HL-60 (cell line): ENCODE data around the gene PROS1.
"Not testable (repeated sequence)": the region's sequence is repeated elsewhere in the genome, so short reads cannot be mapped to it uniquely, and the experiment has no call there.

Experiments used
- DNase-seq, 2 experiments: peaks; one replicate each; pipeline ENCODE4 v3.0.0-alpha.2; 2010 to 2020; ENCODE audit warnings: low read depth in 1 of 2, low spot score in 1 of 2
- H3K27ac ChIP-seq: fragments of 250-450 bp; sonication (Bioruptor Pico); replicated peaks from 2 replicates; pipeline ENCODE4 v1.5.1; 2020; ENCODE audit warnings: mild to moderate bottlenecking, moderate library complexity
- H3K27me3 ChIP-seq: fragments of 250-450 bp; sonication (Bioruptor Pico); 2 replicates; pipeline ENCODE4 v1.5.1; 2021; ENCODE audit warnings: mild to moderate bottlenecking, moderate library complexity; ENCODE audit not compliant: insufficient read depth, poor library complexity, severe bottlenecking
- H3K4me3 ChIP-seq: replicated peaks from 2 replicates; pipeline ENCODE4 v1.5.1; 2011; ENCODE audit warnings: mild to moderate bottlenecking, control low read depth, low read length; ENCODE audit not compliant: insufficient read depth
- CTCF ChIP-seq: IDR thresholded peaks from one replicate; pipeline ENCODE4 v1.5.1; 2011; ENCODE audit warnings: low read length, control low read depth, inconsistent platforms; ENCODE audit not compliant: insufficient read depth
- GABPA ChIP-seq: IDR thresholded peaks from 2 replicates; pipeline ENCODE4 v1.6.1; 2012; ENCODE audit warnings: low read depth
- POLR2AphosphoS5 ChIP-seq: IDR thresholded peaks from 2 replicates; pipeline ENCODE4 v1.6.1; 2012; ENCODE audit warnings: low read depth
- REST ChIP-seq: IDR thresholded peaks from 2 replicates; pipeline ENCODE4 v1.6.1; 2012; ENCODE audit warnings: low read depth; ENCODE audit not compliant: insufficient replicate concordance
- SPI1 ChIP-seq: IDR thresholded peaks from 2 replicates; pipeline ENCODE4 v1.6.1; 2012; ENCODE audit warnings: low read depth, mild to moderate bottlenecking, borderline replicate concordance

PROS1 gene

GRCh38 chr3:93861017-93861416, 112.7 kb downstream of the PROS1 start:
- no peak overlapping the region for H3K4me3 ChIP-seq
- no peak for TF ChIP-seq GABPA
- TF ChIP-seq CTCF: no peak
- no peak for TF ChIP-seq REST
- TF ChIP-seq SPI1: no peak
- no peak for TF ChIP-seq POLR2AphosphoS5
- no peaks in the 10 kb centered on the region for H3K27me3 ChIP-seq
- DNase-seq: no peak
- no peak overlapping the region for H3K27ac ChIP-seq

GRCh38 chr3:93855401-93855800, 118.3 kb downstream of the PROS1 start:
- TF ChIP-seq POLR2AphosphoS5: no peak
- no peak for TF ChIP-seq REST
- TF ChIP-seq GABPA: no peak
- TF ChIP-seq CTCF: no peak
- no peak for TF ChIP-seq SPI1
- Histone ChIP-seq H3K27ac (no peak overlapping the region), H3K4me3 (no peak overlapping the region), H3K27me3 (no peaks in the 10 kb centered on the region)
- DNase-seq: no peak

- not testable (repeated sequence) for H3K4me3 ChIP-seq, DNase-seq
These were observed 121.5 kb downstream of the PROS1 start for GRCh38 chr3:93852228-93852627.

GRCh38 chr3:93843981-93844380, 129.7 kb downstream of the PROS1 start:
- Histone ChIP-seq H3K27me3 (no peaks in the 10 kb centered on the region), H3K27ac (no peak overlapping the region), H3K4me3 (no peak overlapping the region)
- TF ChIP-seq POLR2AphosphoS5: no peak
- no peak for TF ChIP-seq SPI1
- no peak for TF ChIP-seq GABPA
- DNase-seq: no peak

More at GRCh38 chr3:93852228-93852627, 121.5 kb downstream of the PROS1 start:
- not testable (repeated sequence) for H3K27ac ChIP-seq, H3K27me3 ChIP-seq

GRCh38 chr3:93839193-93839592, 134.5 kb downstream of the PROS1 start:
- H3K4me3 ChIP-seq, DNase-seq, H3K27me3 ChIP-seq, H3K27ac ChIP-seq: not testable (repeated sequence)
